ENCODE data around the gene RPL35.

Gene RPL35

GRCh38 chr9:124861342-124862229 is at the start of gene RPL35, which contains the start of gene ARPC5L:
Gene RPL35 (minus strand): TSS chr9:124861957. CDS start chr9:124861912, 45 bp downstream.
Gene ARPC5L (plus strand): TSS chr9:124862130. CDS start chr9:124869291, 7,161 bp downstream.
- DNase-seq (ENCODE audit: low read depth in 3 of 3) = peak; percentile 92 to 95 (median 95)

GRCh38 chr9:124908098-124908497 is 46.3 kb upstream of the RPL35 start:
- DNase-seq (ENCODE audit: low read depth in 3 of 3) = no peak

- no peak for DNase-seq (ENCODE audit: low read depth in 3 of 3)
Observed at GRCh38 chr9:124906966-124907365, 45.2 kb upstream of the RPL35 start.

GRCh38 chr9:124899845-124900244 is 38.1 kb upstream of the RPL35 start:
- no peak for DNase-seq (ENCODE audit: low read depth in 3 of 3)

- DNase-seq (ENCODE audit: low read depth in 3 of 3) = no peak
Observed at GRCh38 chr9:124897570-124898460, 36.1 kb upstream of the RPL35 start.

- no peak for DNase-seq (ENCODE audit: low read depth in 3 of 3)
Observed at GRCh38 chr9:124894741-124895170, 33.0 kb upstream of the RPL35 start.

- DNase-seq (ENCODE audit: low read depth in 3 of 3) = no peak
Observed at GRCh38 chr9:124894035-124894740, 32.4 kb upstream of the RPL35 start.

- no peak for DNase-seq (ENCODE audit: low read depth in 3 of 3)
Observed at GRCh38 chr9:124890179-124890578, 28.4 kb upstream of the RPL35 start.

- no peak for DNase-seq (ENCODE audit: low read depth in 3 of 3)
Observed at GRCh38 chr9:124889006-124889405, 27.2 kb upstream of the RPL35 start.

GRCh38 chr9:124887832-124888231 is 26.1 kb upstream of the RPL35 start:
- no peak for DNase-seq (ENCODE audit: low read depth in 3 of 3)

GRCh38 chr9:124886866-124887492 is 25.2 kb upstream of the RPL35 start:
- DNase-seq (ENCODE audit: low read depth in 3 of 3) = no peak

- no peak for DNase-seq (ENCODE audit: low read depth in 3 of 3)
Observed at GRCh38 chr9:124886461-124886860, 24.7 kb upstream of the RPL35 start.

- DNase-seq (ENCODE audit: low read depth in 3 of 3) = no peak
Observed at GRCh38 chr9:124885551-124885950, 23.8 kb upstream of the RPL35 start.

GRCh38 chr9:124884376-124884775 is 22.6 kb upstream of the RPL35 start:
- DNase-seq (ENCODE audit: low read depth in 3 of 3) = no peak

- DNase-seq (ENCODE audit: low read depth in 3 of 3) = no peak
Observed at GRCh38 chr9:124882231-124882630, 20.5 kb upstream of the RPL35 start.

- no peak for DNase-seq (ENCODE audit: low read depth in 3 of 3)
Observed at GRCh38 chr9:124881138-124881743, 19.5 kb upstream of the RPL35 start.

GRCh38 chr9:124880501-124880900 is 18.7 kb upstream of the RPL35 start:
- no peak for DNase-seq (ENCODE audit: low read depth in 3 of 3)

GRCh38 chr9:124879226-124879625 is 17.5 kb upstream of the RPL35 start:
- no peak for DNase-seq (ENCODE audit: low read depth in 3 of 3)

GRCh38 chr9:124878518-124878917 is 16.8 kb upstream of the RPL35 start:
- no peak for DNase-seq (ENCODE audit: low read depth in 3 of 3)

GRCh38 chr9:124878021-124878420 is 16.3 kb upstream of the RPL35 start:
- no peak for DNase-seq (ENCODE audit: low read depth in 3 of 3)
